ENCODE measurements around the gene TASOR2.
A peak's percentile ranks its signal among the peaks of the same experiment; 100 is the strongest.

Gene TASOR2

GRCh38 chr10:5684971-5685763, 529 bp downstream of the TASOR2 start:
- peak; percentile 14 to 66 (median 64) for DNase-seq

- DNase-seq: peak in 1 of 3 experiments; percentile 17
Observed at GRCh38 chr10:5685764-5686240, 1.2 kb downstream of the TASOR2 start.

- DNase-seq: no peak
Observed at GRCh38 chr10:5688587-5688986, 3.9 kb downstream of the TASOR2 start.

GRCh38 chr10:5691786-5692185, 7.1 kb downstream of the TASOR2 start:
- DNase-seq: peak in 1 of 3 experiments; percentile 28

- peak in 2 of 3 experiments; percentile 77 to 86 for DNase-seq
Observed at GRCh38 chr10:5692461-5693358, 8.1 kb downstream of the TASOR2 start.

GRCh38 chr10:5694573-5694972, 9.9 kb downstream of the TASOR2 start:
- no peak for DNase-seq

GRCh38 chr10:5697342-5697741, 12.7 kb downstream of the TASOR2 start:
- DNase-seq: no peak

- DNase-seq: no peak
Observed at GRCh38 chr10:5698062-5698461, 13.4 kb downstream of the TASOR2 start.

- no peak for DNase-seq
Observed at GRCh38 chr10:5708356-5708755, 23.7 kb downstream of the TASOR2 start.

GRCh38 chr10:5709865-5710264, 25.2 kb downstream of the TASOR2 start:
- DNase-seq: no peak

- DNase-seq: no peak
Observed at GRCh38 chr10:5710859-5711258, 26.2 kb downstream of the TASOR2 start.

- no peak for DNase-seq
Observed at GRCh38 chr10:5711642-5712041, 27.0 kb downstream of the TASOR2 start.

- no peak for DNase-seq
Observed at GRCh38 chr10:5719546-5719945, 34.9 kb downstream of the TASOR2 start.

GRCh38 chr10:5720182-5720581, 35.5 kb downstream of the TASOR2 start:
- DNase-seq: no peak

GRCh38 chr10:5723692-5724091, 39.1 kb downstream of the TASOR2 start:
- no peak for DNase-seq

- DNase-seq: no peak
Observed at GRCh38 chr10:5730766-5731165, 46.1 kb downstream of the TASOR2 start.

- no peak for DNase-seq
Observed at GRCh38 chr10:5731559-5731958, 46.9 kb downstream of the TASOR2 start.

- DNase-seq: no peak
Observed at GRCh38 chr10:5732141-5732540, 47.5 kb downstream of the TASOR2 start.

Measured in NCI-H1417 (cell line).